CD4-positive, alpha-beta memory T cell (primary cell): ENCODE results near the gene GGCX. TPM values are rescaled to one million over a fixed set of nuclear protein-coding genes. Genes with fewer than 3 reads are reported as not detected.

Source experiments
- polyA plus RNA-seq, 2 donors: library from polyadenylated mRNA; unstranded; fragments of 300-500 nt; fragmentation: Illumina TruSeq; gene quantifications; one replicate each; pipeline ENCODE4 v1.2.3, GENCODE V29; 2021
- total RNA-seq, 2 experiments: library from RNA; stranded (reverse); gene quantifications; one replicate each; pipeline ENCODE4 v1.2.3, GENCODE V29; 2021

GGCX gene
- total and polyA plus RNA-seq, 4 experiments from 2014 or later = 8.4 to 38.1 (median 19.7) TPM

Other genes with a start within 250 kb of the GGCX start
- 100 to 1,000 TPM; 188 to 195 TPM for gene TGOLN2, start 233.5 kb downstream of the GGCX start, total RNA-seq
- gene TGOLN2, start 233.5 kb downstream of the GGCX start, polyA plus RNA-seq = 10 to 100 TPM; 29.8 to 54.7 TPM
- gene RETSAT, start 207.0 kb downstream of the GGCX start, total RNA-seq = 10 to 100 TPM; 33.0 to 33.4 TPM
- 10 to 100 TPM; 20.8 to 24.3 TPM for gene RETSAT, start 207.0 kb downstream of the GGCX start, polyA plus RNA-seq
- 10 to 100 TPM; 29.8 to 33.2 TPM for gene ELMOD3, start 206.7 kb downstream of the GGCX start, total RNA-seq
- 10 to 100 TPM; 10.1 to 11.2 TPM for gene ELMOD3, start 206.7 kb downstream of the GGCX start, polyA plus RNA-seq
- 10 to 100 TPM; 25.6 to 38.5 TPM for gene CAPG, start 151.1 kb downstream of the GGCX start, total RNA-seq
- gene CAPG, start 151.1 kb downstream of the GGCX start, polyA plus RNA-seq = 100 to 1,000 TPM; 113 to 136 TPM
- 1 to 10 TPM; 1.5 to 1.6 TPM for gene SH2D6, start 142.8 kb downstream of the GGCX start, total RNA-seq
- not detected for gene SH2D6, start 142.8 kb downstream of the GGCX start, polyA plus RNA-seq
- 100 to 1,000 TPM; 177 to 182 TPM for gene MAT2A, start 22.3 kb downstream of the GGCX start, total RNA-seq
- gene MAT2A, start 22.3 kb downstream of the GGCX start, polyA plus RNA-seq = 100 to 1,000 TPM in 1 of 2 donors, 10 to 100 TPM in 1; 75.4 to 126 TPM
- gene VAMP8, start 16.1 kb upstream of the GGCX start, total RNA-seq = 100 to 1,000 TPM in 1 of 2 experiments, 10 to 100 TPM in 1; 98.5 to 107 TPM
- gene VAMP8, start 16.1 kb upstream of the GGCX start, polyA plus RNA-seq = 100 to 1,000 TPM; 401 to 612 TPM
- 10 to 100 TPM; 25.5 to 25.6 TPM for gene VAMP5, start 22.9 kb upstream of the GGCX start, total RNA-seq
- 100 to 1,000 TPM; 109 to 136 TPM for gene VAMP5, start 22.9 kb upstream of the GGCX start, polyA plus RNA-seq
- gene RNF181, start 34.3 kb upstream of the GGCX start, total RNA-seq = 10 to 100 TPM; 73.6 to 77.1 TPM
- 100 to 1,000 TPM; 176 to 215 TPM for gene RNF181, start 34.3 kb upstream of the GGCX start, polyA plus RNA-seq
- 10 to 100 TPM; 13.3 to 14.3 TPM for gene TMEM150A, start 41.2 kb upstream of the GGCX start, total RNA-seq
- gene TMEM150A, start 41.2 kb upstream of the GGCX start, polyA plus RNA-seq = 10 to 100 TPM; 15.3 to 17.9 TPM
- gene C2orf68, start 50.6 kb upstream of the GGCX start, total RNA-seq = 10 to 100 TPM; 87.3 to 89.9 TPM
- 10 to 100 TPM; 16.9 to 19.4 TPM for gene C2orf68, start 50.6 kb upstream of the GGCX start, polyA plus RNA-seq
- gene USP39, start 54.7 kb upstream of the GGCX start, total RNA-seq = 10 to 100 TPM; 57.2 to 61.7 TPM
- gene USP39, start 54.7 kb upstream of the GGCX start, polyA plus RNA-seq = 10 to 100 TPM; 72.5 to 90.2 TPM
- not detected for gene SFTPB, start 106.7 kb upstream of the GGCX start, total RNA-seq
- not detected for gene SFTPB, start 106.7 kb upstream of the GGCX start, polyA plus RNA-seq
- 10 to 100 TPM; 17.2 to 20.0 TPM for gene GNLY, start 132.9 kb upstream of the GGCX start, total RNA-seq
- gene GNLY, start 132.9 kb upstream of the GGCX start, polyA plus RNA-seq = 10 to 100 TPM; 22.3 to 32.2 TPM
- not detected for gene ATOH8, start 192.5 kb upstream of the GGCX start, total RNA-seq
- not detected for gene ATOH8, start 192.5 kb upstream of the GGCX start, polyA plus RNA-seq